Iris pigment epithelial cell (primary cell): ENCODE data around the gene UPK3A.

Source experiments
- DNase-seq: peaks from one replicate; pipeline ENCODE4 v3.0.0-alpha.2; 2011; ENCODE audit warnings: low read depth

UPK3A gene

GRCh38 chr22:45329530-45329936 is 44.8 kb downstream of the UPK3A start:
- no peak for DNase-seq

DNA sequence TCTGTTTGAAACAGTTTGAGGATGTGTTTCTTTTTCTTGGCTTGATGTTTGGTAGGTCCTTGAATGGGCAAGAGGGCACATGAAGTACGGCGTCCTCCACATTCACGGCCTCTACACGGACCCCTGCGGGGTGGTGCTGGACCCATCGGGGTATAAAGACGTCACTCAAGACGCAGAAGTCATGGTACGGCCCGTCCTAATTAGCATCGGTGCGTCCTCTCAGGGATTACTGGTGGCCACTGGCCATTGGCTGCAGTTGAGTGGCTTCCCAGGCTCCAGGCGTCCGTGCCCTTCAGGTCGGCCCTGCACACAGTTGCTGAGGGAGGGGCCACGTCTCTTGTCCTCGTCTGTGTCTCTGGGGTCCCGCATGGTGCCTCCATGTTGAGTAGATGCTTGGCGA is 45.8 kb downstream of the UPK3A start:
- no peak for DNase-seq

DNA sequence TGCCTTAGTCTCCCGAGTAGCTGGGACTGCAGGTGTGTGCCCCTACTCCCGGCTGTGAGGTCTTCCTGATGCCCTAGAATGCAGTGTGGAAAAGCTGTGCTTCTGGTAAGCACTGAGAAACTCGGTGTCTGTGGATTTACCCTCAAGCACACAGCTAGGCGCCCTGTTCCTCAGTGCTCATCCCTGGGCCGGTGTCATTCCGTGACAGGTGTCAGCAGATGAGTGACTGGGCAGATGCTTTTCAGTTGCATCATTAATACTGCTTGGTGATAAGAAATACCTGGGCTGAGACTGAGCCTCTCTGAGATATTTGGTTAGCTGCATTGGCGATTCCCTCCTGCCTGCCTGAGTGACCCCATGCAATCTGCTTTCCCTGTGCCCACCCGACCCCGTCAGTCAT is 46.7 kb downstream of the UPK3A start:
- no peak for DNase-seq

GRCh38 chr22:45332001-45332400 is 47.3 kb downstream of the UPK3A start:
- DNase-seq, result no peak

DNA sequence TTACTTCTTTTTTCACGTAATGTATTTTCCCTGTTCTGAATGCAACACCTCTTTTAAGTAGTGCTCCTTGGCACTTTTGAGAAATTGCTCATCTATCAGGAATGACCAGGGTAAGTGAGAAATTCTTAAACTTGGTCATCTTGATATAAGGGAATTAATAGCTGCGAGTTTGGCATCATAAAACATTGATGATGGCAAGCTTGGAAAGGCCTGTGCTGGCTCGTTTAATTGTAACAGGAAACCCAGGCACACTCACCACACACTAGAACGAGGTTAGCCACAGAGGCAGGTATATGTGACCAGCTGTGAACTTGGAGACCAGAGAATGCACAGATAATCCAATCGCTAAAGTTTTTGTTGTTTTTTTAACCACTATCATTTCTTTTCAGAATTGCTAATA is 49.3 kb downstream of the UPK3A start:
- no peak for DNase-seq

DNA sequence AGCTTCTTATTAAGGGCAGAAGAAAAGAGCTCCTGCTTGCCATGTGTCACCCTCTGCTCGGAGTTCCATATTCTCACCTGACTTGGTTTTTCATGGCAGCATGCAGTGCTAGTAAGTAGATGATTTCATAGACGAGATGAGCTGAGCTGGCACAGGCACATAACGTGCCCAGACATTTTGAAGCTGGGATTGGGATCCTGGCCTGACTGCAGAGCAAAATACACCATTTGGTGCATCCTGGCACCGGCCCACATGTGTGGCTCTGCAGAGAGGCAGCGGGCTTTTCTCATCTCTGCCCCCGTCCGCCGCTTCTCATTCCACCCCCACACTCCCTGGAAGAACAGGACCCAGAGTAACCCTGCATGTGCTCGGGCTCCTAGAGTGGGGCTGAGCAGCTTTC is 49.8 kb downstream of the UPK3A start:
- DNase-seq, result no peak

DNA sequence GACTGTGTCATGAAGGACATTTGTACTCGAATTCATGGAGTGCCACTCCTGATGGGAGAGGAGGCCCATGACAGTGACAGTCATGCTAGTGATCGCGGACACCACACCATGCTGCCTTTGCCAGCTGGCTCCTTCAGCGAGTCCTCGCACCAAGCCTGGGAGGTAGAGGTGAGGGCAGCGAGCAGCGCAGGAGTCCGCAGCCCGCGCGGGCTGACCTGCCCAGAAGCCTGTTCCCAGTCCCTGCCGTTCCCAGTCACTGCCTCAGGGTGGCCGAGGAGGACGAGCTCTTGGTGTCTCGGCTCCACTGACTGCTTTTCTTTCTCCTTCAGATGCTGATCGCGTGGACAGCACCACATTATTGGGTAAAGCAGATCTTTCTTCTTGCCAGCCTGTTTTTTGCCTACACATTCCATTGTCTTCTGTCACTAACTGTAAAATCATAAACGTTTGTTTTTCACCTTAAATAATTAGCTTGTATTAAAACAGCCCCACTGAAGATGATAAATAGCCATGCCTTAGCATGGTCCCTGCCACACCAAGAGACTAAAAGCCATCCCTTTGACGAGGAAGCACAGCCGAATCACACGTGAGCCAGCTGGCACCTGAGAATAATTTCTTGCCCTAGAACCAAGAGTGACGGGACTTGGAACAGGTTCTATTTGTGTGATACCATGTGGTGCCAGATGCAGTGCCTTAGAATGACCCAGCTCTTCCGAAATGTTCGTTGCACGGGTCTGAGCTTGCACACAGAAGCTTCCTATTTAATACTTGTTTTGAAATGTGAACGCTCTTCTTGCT is 50.5 kb downstream of the UPK3A start:
- DNase-seq, result no peak

- no peak for DNase-seq
Observed at GRCh38 chr22:45335854-45336522, 51.2 kb downstream of the UPK3A start.

DNA sequence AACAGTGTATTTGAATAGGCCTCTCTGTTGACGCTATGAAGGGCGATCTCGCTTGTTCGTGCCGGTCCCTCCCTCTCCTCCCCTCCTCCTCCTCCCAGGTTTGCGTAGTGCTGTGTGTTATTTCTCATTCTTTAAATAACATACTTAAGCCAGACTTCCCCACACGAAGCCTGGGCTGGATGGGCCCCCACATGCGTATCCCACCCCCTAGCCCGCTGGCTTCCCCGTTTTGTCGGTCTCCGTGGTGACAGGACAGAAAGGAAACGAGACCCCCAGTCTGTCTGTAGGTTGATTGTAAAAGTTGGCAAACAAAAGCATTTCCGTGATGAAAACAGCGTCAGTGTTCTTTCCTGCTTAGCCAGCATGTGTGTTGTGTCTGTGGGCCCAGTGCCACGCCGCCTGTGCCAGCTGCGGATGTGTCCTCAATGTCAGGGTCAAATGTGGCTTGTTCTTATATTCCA is 52.3 kb downstream of the UPK3A start:
- peak; percentile 39 for DNase-seq

DNA sequence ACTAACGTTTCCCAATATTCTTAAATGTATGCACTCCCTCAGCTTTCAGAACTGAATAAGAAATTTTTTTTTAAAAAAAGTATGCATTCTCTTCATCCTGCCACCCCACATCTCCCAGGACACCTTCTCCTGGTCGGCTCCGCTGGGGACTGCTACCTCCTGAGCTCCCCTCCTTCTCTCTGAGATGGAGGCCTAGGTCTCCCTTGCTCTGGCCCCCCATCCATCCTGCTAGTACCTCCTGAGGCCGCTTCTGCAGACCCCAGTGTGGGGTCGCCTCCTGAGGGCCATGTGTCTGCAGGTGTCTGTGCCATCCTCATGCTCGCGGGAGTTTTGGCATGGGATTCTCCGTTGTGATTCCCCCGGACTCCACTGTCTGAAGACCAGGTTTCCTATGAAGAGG is 52.8 kb downstream of the UPK3A start:
- no peak for DNase-seq

GRCh38 chr22:45338795-45339194 is 54.0 kb downstream of the UPK3A start:
- no peak for DNase-seq

DNA sequence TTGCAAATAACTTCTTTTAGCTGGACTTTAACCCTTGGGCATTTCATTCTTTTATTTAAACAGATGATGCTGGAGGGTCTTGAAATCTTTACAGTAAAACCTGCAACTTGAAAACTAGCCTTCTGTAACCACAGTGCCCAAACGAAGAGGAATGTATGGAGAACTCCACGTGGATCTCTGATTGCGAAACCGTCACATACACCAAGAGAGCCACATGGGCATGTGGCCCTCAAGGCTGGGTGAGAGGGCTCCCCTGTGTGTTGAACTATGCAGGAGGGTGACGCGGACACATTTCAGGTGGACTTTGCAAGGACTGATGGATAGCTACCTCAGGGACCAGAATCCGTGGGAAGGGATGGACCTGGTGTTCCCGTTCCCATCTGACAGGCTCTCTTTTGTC is 55.6 kb downstream of the UPK3A start:
- no peak for DNase-seq

GRCh38 chr22:45341498-45341897 is 56.7 kb downstream of the UPK3A start:
- no peak for DNase-seq

DNA sequence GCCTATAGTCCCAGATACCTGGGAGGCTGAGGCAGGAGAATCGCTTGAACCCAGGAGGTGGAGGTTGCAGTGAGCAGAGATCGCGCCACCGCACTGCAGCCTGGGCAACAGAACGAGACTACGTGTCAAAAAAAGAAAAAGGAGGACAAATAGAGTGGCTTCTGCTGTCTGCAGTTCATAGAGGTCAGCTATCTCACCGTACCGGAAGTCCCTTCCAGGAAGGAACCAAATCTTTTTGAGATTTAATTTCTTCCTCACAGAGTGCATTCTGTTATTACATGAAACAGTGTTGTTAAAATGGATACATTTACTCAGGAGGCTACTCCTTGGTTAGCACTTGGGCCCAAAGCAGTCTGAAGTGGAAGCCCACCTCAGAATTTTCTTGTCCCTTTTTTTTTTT is 58.4 kb downstream of the UPK3A start:
- no peak for DNase-seq

DNA sequence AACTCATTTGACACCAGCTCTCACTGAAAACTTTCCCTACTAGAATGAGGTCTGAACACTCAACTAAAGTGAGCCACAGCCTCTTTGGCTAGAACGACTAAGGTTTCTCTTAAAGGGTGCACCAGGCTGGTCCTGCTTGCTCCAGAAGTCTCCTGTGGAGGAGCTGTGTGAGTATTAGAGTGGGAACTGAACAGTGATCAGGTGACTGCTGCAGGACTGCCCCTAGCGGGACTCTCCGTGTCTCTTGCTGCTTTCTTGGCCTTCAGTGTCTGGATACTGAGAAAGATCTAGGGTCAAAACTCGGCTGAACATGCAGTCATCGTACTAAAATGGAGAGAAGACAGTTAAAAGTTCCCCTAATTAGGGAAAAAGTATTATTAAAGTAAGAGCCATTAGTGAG is 59.6 kb downstream of the UPK3A start:
- peak; percentile 28 for DNase-seq
